Skeletal muscle tissue (tissue), 4 donors: ENCODE data around the gene CD9. TPM values are rescaled to one million over a fixed set of nuclear protein-coding genes. Genes with fewer than 3 reads are reported as not detected.

Experiments used
- H3K27ac ChIP-seq: one replicate; pipeline ENCODE4 v1.7.0; 2013; ENCODE audit warnings: mild to moderate bottlenecking, low read depth, low read length, inconsistent platforms
- H3K27me3 ChIP-seq, 3 donors: one replicate each; pipeline ENCODE4 v1.7.0; 2013; ENCODE audit warnings: low read length in 3 of 3; ENCODE audit not compliant: control insufficient read depth in 3 of 3, insufficient read depth in 3 of 3
- H3K36me3 ChIP-seq, 3 donors: one replicate each; pipeline ENCODE4 v1.7.0; 2013; ENCODE audit warnings: low read length in 3 of 3; ENCODE audit not compliant: control insufficient read depth in 3 of 3, insufficient read depth in 3 of 3
- H3K4me1 ChIP-seq, 3 donors: one replicate each; pipeline ENCODE4 v1.7.0; 2013; ENCODE audit warnings: low read length in 3 of 3, mild to moderate bottlenecking in 3 of 3; ENCODE audit not compliant: control insufficient read depth in 3 of 3, insufficient read depth in 3 of 3
- H3K4me3 ChIP-seq, 3 donors: one replicate each; pipeline ENCODE4 v1.7.0; 2013; ENCODE audit warnings: low read length in 3 of 3
- H3K9ac ChIP-seq, 3 donors: one replicate each; pipeline ENCODE4 v1.7.0; 2013; ENCODE audit warnings: low read length in 3 of 3, mild to moderate bottlenecking in 3 of 3, moderate library complexity in 2 of 3, low read depth in 1 of 3
- H3K9me3 ChIP-seq, 3 donors: one replicate each; pipeline ENCODE4 v1.7.0; 2013; ENCODE audit warnings: low read length in 3 of 3; ENCODE audit not compliant: control insufficient read depth in 3 of 3
- total RNA-seq: library from RNA; depleted of rRNA; stranded (reverse); fragments of >200 nt; gene quantifications from one replicate; pipeline ENCODE4 v1.2.3, GENCODE V29; 2014
- donor health status: Osteomylitis.

Gene CD9
- total RNA-seq, 1 donor from 2014 or later = 62.6 TPM

GRCh38 chr12:6257007-6257406, 56.8 kb downstream of the CD9 start:
- Histone ChIP-seq H3K4me3 (no peak overlapping the region), H3K9me3 (no peaks in the 10 kb centered on the region), H3K9ac (no peak overlapping the region), H3K27ac (no peak overlapping the region), H3K27me3 (no peaks in the 10 kb centered on the region), H3K4me1 (no peaks in the 10 kb centered on the region), H3K36me3 (no peaks in the 10 kb centered on the region)

- Histone ChIP-seq H3K9ac (no peak overlapping the region), H3K27me3 (no peaks in the 10 kb centered on the region), H3K4me1 (peaks cover 7 to 15% (median 13%) of the 10 kb centered on the region in 3 donors), H3K27ac (no peak overlapping the region), H3K4me3 (no peak overlapping the region), H3K9me3 (no peaks in the 10 kb centered on the region), H3K36me3 (no peaks in the 10 kb centered on the region)
Observed at GRCh38 chr12:6262211-6262610, 62.0 kb downstream of the CD9 start.

GRCh38 chr12:6262623-6263022, 62.4 kb downstream of the CD9 start:
- no peak overlapping the region for H3K27ac ChIP-seq
- H3K9ac ChIP-seq = no peak overlapping the region
- peaks cover 7 to 15% (median 13%) of the 10 kb centered on the region in 3 donors for H3K4me1 ChIP-seq
- no peaks in the 10 kb centered on the region for H3K27me3 ChIP-seq
- no peak overlapping the region for H3K4me3 ChIP-seq
- H3K9me3 ChIP-seq = no peaks in the 10 kb centered on the region
- no peaks in the 10 kb centered on the region for H3K36me3 ChIP-seq

- no peaks in the 10 kb centered on the region for H3K36me3 ChIP-seq
- H3K27ac ChIP-seq = no peak overlapping the region
- H3K4me1 ChIP-seq = peaks cover 7 to 15% (median 13%) of the 10 kb centered on the region in 3 donors
- no peak overlapping the region for H3K9ac ChIP-seq
- no peaks in the 10 kb centered on the region for H3K9me3 ChIP-seq
- H3K27me3 ChIP-seq = no peaks in the 10 kb centered on the region
- no peak overlapping the region for H3K4me3 ChIP-seq
Observed at GRCh38 chr12:6263931-6264330, 63.7 kb downstream of the CD9 start.

GRCh38 chr12:6264402-6265037, 64.3 kb downstream of the CD9 start:
- peak overlapping the region in 2 of 3 donors; percentile 17 to 43 for H3K9ac ChIP-seq
- H3K27me3 ChIP-seq = no peaks in the 10 kb centered on the region
- peaks cover 7 to 15% (median 13%) of the 10 kb centered on the region in 3 donors for H3K4me1 ChIP-seq
- H3K27ac ChIP-seq = no peak overlapping the region
- no peak overlapping the region for H3K4me3 ChIP-seq
- no peaks in the 10 kb centered on the region for H3K36me3 ChIP-seq
- H3K9me3 ChIP-seq = no peaks in the 10 kb centered on the region

- Histone ChIP-seq H3K27me3 (no peaks in the 10 kb centered on the region), H3K4me3 (no peak overlapping the region), H3K27ac (no peak overlapping the region), H3K9me3 (no peaks in the 10 kb centered on the region), H3K4me1 (peaks cover 7 to 15% (median 13%) of the 10 kb centered on the region in 3 donors), H3K9ac (peak overlapping the region in 1 of 3 donors; percentile 43), H3K36me3 (no peaks in the 10 kb centered on the region)
Observed at GRCh38 chr12:6265038-6265405, 64.8 kb downstream of the CD9 start.

GRCh38 chr12:6266541-6266966, 66.4 kb downstream of the CD9 start:
- Histone ChIP-seq H3K9me3 (no peaks in the 10 kb centered on the region), H3K4me3 (no peak overlapping the region), H3K9ac (no peak overlapping the region), H3K27ac (no peak overlapping the region), H3K36me3 (no peaks in the 10 kb centered on the region), H3K4me1 (peaks cover 7 to 15% (median 13%) of the 10 kb centered on the region in 3 donors), H3K27me3 (no peaks in the 10 kb centered on the region)

- Histone ChIP-seq H3K9me3 (no peaks in the 10 kb centered on the region), H3K27ac (no peak overlapping the region), H3K36me3 (no peaks in the 10 kb centered on the region), H3K27me3 (no peaks in the 10 kb centered on the region), H3K4me3 (no peak overlapping the region), H3K4me1 (peaks cover 7 to 15% (median 13%) of the 10 kb centered on the region in 3 donors), H3K9ac (no peak overlapping the region)
Observed at GRCh38 chr12:6266971-6267721, 66.9 kb downstream of the CD9 start.

- Histone ChIP-seq H3K4me1 (peaks cover 20 to 28% (median 25%) of the 10 kb centered on the region in 3 donors), H3K9me3 (no peaks in the 10 kb centered on the region), H3K9ac (no peak overlapping the region), H3K4me3 (no peak overlapping the region), H3K27ac (no peak overlapping the region), H3K36me3 (no peaks in the 10 kb centered on the region), H3K27me3 (no peaks in the 10 kb centered on the region)
Observed at GRCh38 chr12:6268484-6269157, 68.4 kb downstream of the CD9 start.

GRCh38 chr12:6269986-6270385, 69.8 kb downstream of the CD9 start:
- H3K4me1 ChIP-seq = peaks cover 22 to 28% (median 27%) of the 10 kb centered on the region in 3 donors
- no peak overlapping the region for H3K9ac ChIP-seq
- H3K27me3 ChIP-seq = no peaks in the 10 kb centered on the region
- H3K4me3 ChIP-seq = no peak overlapping the region
- no peaks in the 10 kb centered on the region for H3K9me3 ChIP-seq
- H3K27ac ChIP-seq = no peak overlapping the region
- H3K36me3 ChIP-seq = no peaks in the 10 kb centered on the region
